Measurements from ENCODE around the gene SMC5. TPM values are rescaled to one million over a fixed set of nuclear protein-coding genes. Genes with fewer than 3 reads are reported as not detected.

Gene SMC5
- total RNA-seq, 1 experiment from 2014 or later = 7.1 TPM

Other genes with a start within 250 kb of the SMC5 start
- not detected in 2 replicates for gene MAMDC2, start 215.1 kb upstream of the SMC5 start, total RNA-seq (2014; rRNA removed; shearing (Covaris generic); ENCODE audit: low replicate concordance)
- 2.1 and 5.5 TPM in 2 replicates for gene KLF9, start 155.7 kb downstream of the SMC5 start, total RNA-seq (2014; rRNA removed; shearing (Covaris generic); ENCODE audit: low replicate concordance)